ENCODE measurements around the gene TTLL9. TPM values are rescaled to one million over a fixed set of nuclear protein-coding genes. Genes with fewer than 3 reads are reported as not detected.
A peak's percentile ranks its signal among the peaks of the same experiment; 100 is the strongest.

Gene TTLL9
- polyA plus RNA-seq, 1 of the 3 experiments (the other 2 are of a cell fraction), result 0.23 TPM

DNA sequence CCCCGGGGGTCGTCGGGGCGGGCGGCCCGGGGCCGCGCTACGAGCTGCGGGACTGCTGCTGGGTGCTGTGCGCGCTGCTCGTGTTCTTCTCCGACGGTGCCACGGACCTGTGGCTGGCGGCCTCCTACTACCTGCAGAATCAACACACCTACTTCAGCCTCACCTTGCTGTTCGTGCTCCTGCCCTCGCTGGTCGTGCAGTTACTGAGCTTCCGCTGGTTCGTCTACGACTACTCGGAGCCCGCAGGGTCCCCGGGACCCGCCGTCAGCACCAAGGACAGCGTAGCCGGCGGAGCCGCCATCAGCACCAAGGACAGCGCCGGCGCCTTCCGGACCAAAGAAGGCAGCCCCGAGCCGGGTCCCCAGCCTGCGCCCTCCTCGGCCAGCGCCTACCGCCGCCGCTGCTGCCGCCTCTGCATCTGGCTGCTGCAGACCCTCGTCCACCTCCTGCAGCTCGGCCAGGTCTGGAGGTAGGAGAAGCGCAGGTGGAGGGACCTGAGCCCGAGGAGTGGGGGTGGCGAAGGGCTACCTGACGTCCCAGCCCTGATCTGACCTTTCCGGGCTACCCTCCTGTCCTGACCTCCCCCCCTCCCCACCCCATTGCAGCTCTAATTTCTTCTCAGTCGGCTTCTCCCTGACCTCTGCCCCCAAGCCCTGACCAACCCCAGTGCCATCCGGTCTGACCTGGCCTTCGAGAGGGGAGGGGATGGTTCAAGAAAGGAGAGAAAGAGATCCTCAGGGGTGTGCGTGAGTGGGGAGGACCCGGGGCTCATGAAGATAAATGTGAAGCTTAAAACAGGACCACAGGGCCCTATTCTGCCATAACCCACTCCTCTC is 98.1 kb downstream of the TTLL9 start (continued):
- TF ChIP-seq, protein P1, sequence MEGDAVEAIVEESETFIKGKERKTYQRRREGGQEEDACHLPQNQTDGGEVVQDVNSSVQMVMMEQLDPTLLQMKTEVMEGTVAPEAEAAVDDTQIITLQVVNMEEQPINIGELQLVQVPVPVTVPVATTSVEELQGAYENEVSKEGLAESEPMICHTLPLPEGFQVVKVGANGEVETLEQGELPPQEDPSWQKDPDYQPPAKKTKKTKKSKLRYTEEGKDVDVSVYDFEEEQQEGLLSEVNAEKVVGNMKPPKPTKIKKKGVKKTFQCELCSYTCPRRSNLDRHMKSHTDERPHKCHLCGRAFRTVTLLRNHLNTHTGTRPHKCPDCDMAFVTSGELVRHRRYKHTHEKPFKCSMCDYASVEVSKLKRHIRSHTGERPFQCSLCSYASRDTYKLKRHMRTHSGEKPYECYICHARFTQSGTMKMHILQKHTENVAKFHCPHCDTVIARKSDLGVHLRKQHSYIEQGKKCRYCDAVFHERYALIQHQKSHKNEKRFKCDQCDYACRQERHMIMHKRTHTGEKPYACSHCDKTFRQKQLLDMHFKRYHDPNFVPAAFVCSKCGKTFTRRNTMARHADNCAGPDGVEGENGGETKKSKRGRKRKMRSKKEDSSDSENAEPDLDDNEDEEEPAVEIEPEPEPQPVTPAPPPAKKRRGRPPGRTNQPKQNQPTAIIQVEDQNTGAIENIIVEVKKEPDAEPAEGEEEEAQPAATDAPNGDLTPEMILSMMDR (IDR thresholded peaks at IDR 0.05), result no peak
- TF ChIP-seq RFX5 (IDR thresholded peaks at IDR 0.05; ENCODE audit: low read length) (no peak), RXRA (IDR thresholded peaks at IDR 0.05; ENCODE audit: borderline replicate concordance, low read depth) (no peak), TCF12 (IDR thresholded peaks at IDR 0.05) (no peak), MXI1 (IDR thresholded peaks at IDR 0.05; ENCODE audit: low read depth, low read length) (0 out of 2 replicates have a peak, but pooled peaks have one; percentile 64), TEAD4 (IDR thresholded peaks at IDR 0.05; ENCODE audit: borderline replicate concordance, insufficient read depth) (no peak), EP300 (IDR thresholded peaks at IDR 0.05; ENCODE audit: borderline replicate concordance in 1 of 2, low read depth in 1 of 2, low read length in 1 of 2) (peak in 1 of 2 experiments; percentile 24; a peak in 1 of 4 replicates), YY1 (IDR thresholded peaks at IDR 0.05; ENCODE audit: low read depth) (peak; percentile 71; the same call in 1 of the 2 replicates), SMC3 (IDR thresholded peaks at IDR 0.05; ENCODE audit: low read depth, low read length) (no peak), ELF1 (IDR thresholded peaks at IDR 0.05) (0 out of 2 replicates have a peak, but pooled peaks have one; percentile 29), CHD2 (IDR thresholded peaks at IDR 0.05; ENCODE audit: low read length, partially characterized antibody) (no peak), POLR2AphosphoS5 (IDR thresholded peaks at IDR 0.05; ENCODE audit: low read depth, low read length) (no peak), RAD21 (IDR thresholded peaks at IDR 0.05; ENCODE audit: low read length) (no peak), EZH2phosphoT487 (IDR thresholded peaks at IDR 0.05; ENCODE audit: borderline replicate concordance, low read depth) (no peak)
- TF ChIP-seq, protein P2, sequence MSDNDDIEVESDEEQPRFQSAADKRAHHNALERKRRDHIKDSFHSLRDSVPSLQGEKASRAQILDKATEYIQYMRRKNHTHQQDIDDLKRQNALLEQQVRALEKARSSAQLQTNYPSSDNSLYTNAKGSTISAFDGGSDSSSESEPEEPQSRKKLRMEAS (IDR thresholded peaks at IDR 0.05; ENCODE audit: low read depth), result 0 out of 2 replicates have a peak, but pooled peaks have one; percentile 27
- TF ChIP-seq, protein P3, sequence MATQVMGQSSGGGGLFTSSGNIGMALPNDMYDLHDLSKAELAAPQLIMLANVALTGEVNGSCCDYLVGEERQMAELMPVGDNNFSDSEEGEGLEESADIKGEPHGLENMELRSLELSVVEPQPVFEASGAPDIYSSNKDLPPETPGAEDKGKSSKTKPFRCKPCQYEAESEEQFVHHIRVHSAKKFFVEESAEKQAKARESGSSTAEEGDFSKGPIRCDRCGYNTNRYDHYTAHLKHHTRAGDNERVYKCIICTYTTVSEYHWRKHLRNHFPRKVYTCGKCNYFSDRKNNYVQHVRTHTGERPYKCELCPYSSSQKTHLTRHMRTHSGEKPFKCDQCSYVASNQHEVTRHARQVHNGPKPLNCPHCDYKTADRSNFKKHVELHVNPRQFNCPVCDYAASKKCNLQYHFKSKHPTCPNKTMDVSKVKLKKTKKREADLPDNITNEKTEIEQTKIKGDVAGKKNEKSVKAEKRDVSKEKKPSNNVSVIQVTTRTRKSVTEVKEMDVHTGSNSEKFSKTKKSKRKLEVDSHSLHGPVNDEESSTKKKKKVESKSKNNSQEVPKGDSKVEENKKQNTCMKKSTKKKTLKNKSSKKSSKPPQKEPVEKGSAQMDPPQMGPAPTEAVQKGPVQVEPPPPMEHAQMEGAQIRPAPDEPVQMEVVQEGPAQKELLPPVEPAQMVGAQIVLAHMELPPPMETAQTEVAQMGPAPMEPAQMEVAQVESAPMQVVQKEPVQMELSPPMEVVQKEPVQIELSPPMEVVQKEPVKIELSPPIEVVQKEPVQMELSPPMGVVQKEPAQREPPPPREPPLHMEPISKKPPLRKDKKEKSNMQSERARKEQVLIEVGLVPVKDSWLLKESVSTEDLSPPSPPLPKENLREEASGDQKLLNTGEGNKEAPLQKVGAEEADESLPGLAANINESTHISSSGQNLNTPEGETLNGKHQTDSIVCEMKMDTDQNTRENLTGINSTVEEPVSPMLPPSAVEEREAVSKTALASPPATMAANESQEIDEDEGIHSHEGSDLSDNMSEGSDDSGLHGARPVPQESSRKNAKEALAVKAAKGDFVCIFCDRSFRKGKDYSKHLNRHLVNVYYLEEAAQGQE (IDR thresholded peaks at IDR 0.05; ENCODE audit: low read depth, low read length), result peak; percentile 100
- TF ChIP-seq, protein P4, sequence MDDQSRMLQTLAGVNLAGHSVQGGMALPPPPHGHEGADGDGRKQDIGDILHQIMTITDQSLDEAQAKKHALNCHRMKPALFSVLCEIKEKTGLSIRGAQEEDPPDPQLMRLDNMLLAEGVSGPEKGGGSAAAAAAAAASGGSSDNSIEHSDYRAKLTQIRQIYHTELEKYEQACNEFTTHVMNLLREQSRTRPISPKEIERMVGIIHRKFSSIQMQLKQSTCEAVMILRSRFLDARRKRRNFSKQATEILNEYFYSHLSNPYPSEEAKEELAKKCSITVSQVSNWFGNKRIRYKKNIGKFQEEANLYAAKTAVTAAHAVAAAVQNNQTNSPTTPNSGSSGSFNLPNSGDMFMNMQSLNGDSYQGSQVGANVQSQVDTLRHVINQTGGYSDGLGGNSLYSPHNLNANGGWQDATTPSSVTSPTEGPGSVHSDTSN (IDR thresholded peaks at IDR 0.05), result no peak
- TF ChIP-seq, protein P5, sequence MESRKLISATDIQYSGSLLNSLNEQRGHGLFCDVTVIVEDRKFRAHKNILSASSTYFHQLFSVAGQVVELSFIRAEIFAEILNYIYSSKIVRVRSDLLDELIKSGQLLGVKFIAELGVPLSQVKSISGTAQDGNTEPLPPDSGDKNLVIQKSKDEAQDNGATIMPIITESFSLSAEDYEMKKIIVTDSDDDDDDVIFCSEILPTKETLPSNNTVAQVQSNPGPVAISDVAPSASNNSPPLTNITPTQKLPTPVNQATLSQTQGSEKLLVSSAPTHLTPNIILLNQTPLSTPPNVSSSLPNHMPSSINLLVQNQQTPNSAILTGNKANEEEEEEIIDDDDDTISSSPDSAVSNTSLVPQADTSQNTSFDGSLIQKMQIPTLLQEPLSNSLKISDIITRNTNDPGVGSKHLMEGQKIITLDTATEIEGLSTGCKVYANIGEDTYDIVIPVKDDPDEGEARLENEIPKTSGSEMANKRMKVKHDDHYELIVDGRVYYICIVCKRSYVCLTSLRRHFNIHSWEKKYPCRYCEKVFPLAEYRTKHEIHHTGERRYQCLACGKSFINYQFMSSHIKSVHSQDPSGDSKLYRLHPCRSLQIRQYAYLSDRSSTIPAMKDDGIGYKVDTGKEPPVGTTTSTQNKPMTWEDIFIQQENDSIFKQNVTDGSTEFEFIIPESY (IDR thresholded peaks at IDR 0.05; ENCODE audit: borderline replicate concordance, low read depth), result no peak

Data from SK-N-SH (cell line).